ENCODE results near the gene FATE1.
"Not testable (repeated sequence)": the region's sequence is repeated elsewhere in the genome, so short reads cannot be mapped to it uniquely, and the experiment has no call there.

FATE1 gene

GRCh38 chrX:151715752-151716151 is at the start of gene FATE1:
TSS of gene FATE1 (plus strand) at chrX:151716035. CDS start at chrX:151716120, 85 bp downstream.
- no peak for DNase-seq (ENCODE audit: low read depth in 2 of 2)

GRCh38 chrX:151675121-151675746 is 40.6 kb upstream of the FATE1 start:
- no peak for DNase-seq (ENCODE audit: low read depth in 2 of 2)

- DNase-seq (ENCODE audit: low read depth in 2 of 2), result no peak
Measured at GRCh38 chrX:151676196-151676595, 39.6 kb upstream of the FATE1 start.

GRCh38 chrX:151679798-151680402 is 35.9 kb upstream of the FATE1 start:
- no peak for DNase-seq (ENCODE audit: low read depth in 2 of 2)

- peak; percentile 34 to 47 for DNase-seq (ENCODE audit: low read depth in 2 of 2)
Measured at GRCh38 chrX:151680805-151681204, 35.0 kb upstream of the FATE1 start.

GRCh38 chrX:151687635-151688034 is 28.2 kb upstream of the FATE1 start:
- no peak for DNase-seq (ENCODE audit: low read depth in 2 of 2)

GRCh38 chrX:151688695-151689094 is 27.1 kb upstream of the FATE1 start:
- no peak for DNase-seq (ENCODE audit: low read depth in 2 of 2)

DNA sequence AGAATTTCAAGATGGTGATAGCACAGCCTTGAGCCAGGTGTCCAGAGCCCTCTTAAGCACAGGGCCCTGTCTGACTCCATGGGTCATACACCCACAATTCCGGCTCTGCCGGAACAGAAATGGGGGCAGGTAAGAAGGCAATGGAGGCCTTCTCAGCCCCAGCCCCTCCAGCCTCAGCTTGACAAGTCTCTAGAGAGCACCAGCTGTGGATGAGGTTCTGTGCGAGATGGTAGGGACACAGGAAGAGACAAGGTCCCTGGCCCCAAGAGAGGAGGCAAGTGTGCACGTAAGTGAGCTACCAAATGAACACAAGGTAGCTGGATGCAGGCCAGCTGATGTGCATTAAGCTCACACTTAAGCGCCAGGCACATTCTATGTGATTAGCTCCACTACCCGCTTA is 23.0 kb upstream of the FATE1 start:
- DNase-seq (ENCODE audit: low read depth in 2 of 2), result no peak

GRCh38 chrX:151694121-151694520 is 21.7 kb upstream of the FATE1 start:
- DNase-seq (ENCODE audit: low read depth in 2 of 2), result no peak

DNA sequence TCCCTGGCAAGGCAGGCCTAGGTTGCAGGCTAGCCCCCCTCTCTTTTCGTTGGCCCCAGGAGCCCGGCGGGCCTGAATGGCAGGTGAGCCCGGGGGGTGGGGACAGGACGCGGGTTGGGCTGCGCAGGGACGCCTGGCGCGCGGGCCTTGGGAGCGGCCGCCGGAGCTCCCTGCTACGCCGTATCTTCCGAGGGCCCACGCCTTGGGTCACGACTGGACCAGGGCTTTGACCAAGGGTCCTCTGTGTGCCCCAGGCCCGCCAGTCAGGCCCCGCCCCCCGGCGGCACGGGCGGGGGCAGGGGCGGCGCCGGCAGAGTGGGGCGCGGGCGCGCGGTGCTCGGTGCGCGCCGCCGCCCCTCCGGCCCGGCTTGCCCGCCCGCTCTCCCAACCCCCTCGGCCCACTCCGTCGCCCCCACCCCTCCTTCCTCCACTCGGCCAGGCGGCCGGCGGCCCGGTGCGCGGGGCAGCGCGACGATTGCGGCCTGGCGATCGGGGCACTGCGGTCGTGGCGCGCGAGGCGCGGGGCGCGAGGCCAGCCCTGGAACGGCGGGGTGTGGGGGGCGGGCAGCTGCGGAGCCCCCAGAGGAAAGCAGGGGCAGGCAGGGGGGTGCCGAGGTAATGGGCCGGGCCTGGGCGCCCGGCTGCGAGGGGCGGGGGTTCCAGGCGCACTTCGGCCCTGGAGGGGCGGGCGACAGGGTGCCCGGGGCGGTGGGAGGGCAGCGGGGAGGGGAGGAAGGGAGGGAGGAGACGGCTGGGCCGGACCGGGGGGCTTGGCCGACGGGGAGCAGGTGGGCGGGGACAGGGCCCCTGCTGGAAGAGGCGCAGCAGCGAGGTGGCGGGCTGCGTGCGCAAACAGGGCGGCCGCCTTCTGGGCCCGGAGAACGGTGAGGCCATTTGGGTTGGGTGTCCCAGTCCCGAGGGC is 20.9 kb upstream of the FATE1 start, which contains the start of gene PRRG3:
Gene PRRG3, plus strand, starts transcription at position 798 of the 922 bp plus-strand sequence. CDS start 3,357 bp downstream, outside the sequence.
- DNase-seq (ENCODE audit: low read depth in 2 of 2), result no peak

GRCh38 chrX:151695583-151696340 is 20.1 kb upstream of the FATE1 start:
- DNase-seq (ENCODE audit: low read depth in 2 of 2), result no peak

DNA sequence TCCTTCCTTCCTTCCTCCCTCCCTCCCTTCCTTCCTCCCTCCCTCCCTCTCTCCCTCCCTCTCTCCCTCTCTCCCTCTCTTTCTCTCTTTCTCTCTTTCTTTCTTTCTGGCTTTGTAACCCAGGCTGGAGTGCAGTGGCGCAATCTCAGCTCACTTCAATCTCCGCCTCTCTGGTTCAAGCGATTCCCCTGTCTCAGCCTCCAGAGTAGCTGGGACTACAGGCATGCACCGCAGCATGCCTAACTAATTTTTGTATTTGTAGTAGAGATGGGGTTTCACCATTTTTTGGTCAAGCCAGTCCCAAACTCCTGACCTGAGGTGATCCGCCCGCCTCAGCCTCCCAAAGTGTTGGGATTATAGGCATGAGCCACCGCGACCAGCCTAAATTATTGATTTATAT is 18.8 kb upstream of the FATE1 start:
- DNase-seq (ENCODE audit: low read depth in 2 of 2), result not testable (repeated sequence)

- DNase-seq (ENCODE audit: low read depth in 2 of 2), result no peak
Measured at GRCh38 chrX:151697522-151697921, 18.3 kb upstream of the FATE1 start.

DNA sequence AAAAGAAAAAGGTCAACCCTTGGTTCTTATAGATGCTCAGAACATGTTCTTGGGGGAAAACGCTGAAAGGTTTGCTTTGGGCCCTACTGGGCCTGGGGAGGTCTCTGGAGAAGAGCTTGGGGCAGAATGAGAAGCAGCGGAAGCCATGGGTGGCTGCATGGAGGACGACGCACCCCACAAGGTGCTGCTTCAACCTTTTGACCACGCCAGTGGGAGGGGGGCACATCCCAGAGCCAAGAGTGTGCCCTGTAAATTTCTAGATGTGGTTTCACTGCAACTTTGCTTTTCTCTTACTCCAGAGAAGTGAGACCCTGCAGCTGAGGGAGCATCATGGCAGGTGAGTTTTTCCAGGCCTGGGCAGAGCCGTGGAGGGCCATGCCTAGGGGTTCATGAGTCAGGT is 17.4 kb upstream of the FATE1 start:
- no peak for DNase-seq (ENCODE audit: low read depth in 2 of 2)

DNA sequence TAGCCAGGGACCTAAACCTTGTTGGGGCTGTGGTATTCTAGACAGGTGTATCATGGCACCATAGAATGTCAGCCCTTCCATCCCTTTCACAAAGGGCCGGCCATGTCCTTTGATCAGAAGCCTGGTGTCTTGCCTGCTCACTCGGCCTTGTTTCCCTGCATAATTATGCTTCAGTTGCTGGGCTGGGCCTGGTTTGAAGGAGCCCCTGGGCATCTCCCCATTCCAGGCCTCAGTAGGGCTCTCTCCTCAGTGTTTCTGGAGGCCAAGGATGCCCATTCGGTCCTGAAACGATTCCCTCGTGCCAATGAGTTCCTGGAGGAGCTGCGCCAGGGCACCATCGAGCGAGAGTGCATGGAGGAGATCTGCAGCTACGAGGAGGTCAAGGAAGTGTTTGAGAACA is 16.1 kb upstream of the FATE1 start:
- no peak for DNase-seq (ENCODE audit: low read depth in 2 of 2)

- no peak for DNase-seq (ENCODE audit: low read depth in 2 of 2)
Measured at GRCh38 chrX:151700581-151700980, 15.3 kb upstream of the FATE1 start.

DNA sequence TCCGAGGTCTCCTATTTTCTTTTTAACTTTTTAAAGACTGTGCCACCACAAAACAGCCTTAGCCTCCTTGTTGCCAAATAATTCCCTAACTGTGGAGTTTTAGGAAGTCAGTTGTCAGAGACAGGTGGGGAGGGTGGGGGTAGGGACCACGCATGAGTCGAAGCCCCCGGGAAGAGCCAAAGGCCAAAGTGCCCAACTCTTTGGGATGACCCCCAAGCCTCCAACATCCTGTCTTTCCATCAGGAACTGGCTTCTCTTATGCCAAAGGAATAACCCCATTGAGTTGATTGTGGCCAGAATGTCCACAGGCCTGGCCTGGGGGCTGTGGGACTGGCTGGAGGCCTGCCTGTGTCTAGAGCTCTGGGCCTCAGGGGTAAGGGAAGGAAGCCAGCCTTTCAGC is 14.8 kb upstream of the FATE1 start:
- DNase-seq (ENCODE audit: low read depth in 2 of 2), result no peak

GRCh38 chrX:151701531-151701930 is 14.3 kb upstream of the FATE1 start:
- no peak for DNase-seq (ENCODE audit: low read depth in 2 of 2)

DNA sequence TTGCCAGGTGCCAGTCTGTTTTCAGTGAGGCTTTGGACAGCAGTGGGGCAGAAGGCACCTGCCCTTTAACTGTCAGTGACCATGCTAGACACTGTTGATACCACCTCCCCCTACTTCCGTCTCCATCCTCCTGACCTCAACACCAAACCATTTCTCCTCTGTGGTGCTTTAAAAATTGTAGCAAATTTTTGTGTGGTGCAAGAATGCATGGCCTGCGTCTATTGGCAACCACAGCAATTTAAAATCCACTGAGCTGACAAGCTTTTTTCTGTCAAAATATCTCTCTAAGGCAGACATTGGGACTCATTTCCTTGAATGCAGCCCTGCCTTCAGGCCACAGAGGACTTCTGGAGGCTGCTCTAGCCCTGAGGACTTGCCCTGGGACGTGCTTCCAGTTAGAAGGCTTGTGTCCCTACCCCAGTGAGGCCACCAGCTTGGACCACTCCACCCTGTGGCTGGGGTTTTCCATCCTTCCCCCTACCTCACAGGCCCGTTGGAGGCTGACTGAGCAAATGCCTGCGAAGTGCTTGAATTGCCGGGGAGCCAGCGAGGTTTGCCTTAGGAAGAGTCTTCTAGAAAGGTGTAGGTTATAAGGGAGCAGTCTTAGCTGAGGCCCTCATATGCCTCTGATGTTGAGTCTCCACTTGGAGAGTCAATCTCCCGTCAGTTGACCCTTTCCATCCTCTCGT is 13.7 kb upstream of the FATE1 start:
- no peak for DNase-seq (ENCODE audit: low read depth in 2 of 2)

- no peak for DNase-seq (ENCODE audit: low read depth in 2 of 2)
Measured at GRCh38 chrX:151702741-151703340, 13.0 kb upstream of the FATE1 start.

DNA sequence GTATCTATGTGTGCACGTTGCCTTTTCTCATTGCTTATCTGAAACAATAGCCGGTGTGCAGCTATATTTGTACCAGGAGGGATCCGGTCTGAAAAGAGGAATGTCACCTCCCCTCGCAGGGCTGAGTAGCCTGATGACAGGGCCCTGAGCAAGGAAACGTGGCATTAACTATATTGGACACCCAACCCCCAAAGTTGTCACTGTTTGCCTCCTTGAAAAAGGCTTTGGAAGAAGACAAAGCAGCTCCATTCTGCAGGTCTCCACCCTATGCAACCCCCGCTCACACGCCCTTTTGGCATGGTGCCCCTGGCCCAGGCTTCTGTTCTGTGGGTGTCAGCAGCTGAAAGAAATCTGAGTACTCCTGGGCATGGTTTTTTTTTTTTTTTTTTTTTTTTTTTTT is 12.3 kb upstream of the FATE1 start:
- DNase-seq (ENCODE audit: low read depth in 2 of 2), result no peak
